Caco-2 (cell line): ENCODE results near the gene DLGAP3. TPM values are rescaled to one million over a fixed set of nuclear protein-coding genes. Genes with fewer than 3 reads are reported as not detected.
"Not testable (repeated sequence)": the region's sequence is repeated elsewhere in the genome, so short reads cannot be mapped to it uniquely, and the experiment has no call there.

ENCODE experiments used
- BruUV-seq: library from RNA; stranded (reverse); fragments of 400-500 nt; replicated peaks from 2 replicates; lab custom pipeline; 2021; lab: Mats Ljungman, UMichigan
- CTCF ChIA-PET: fragments of 300-600 bp; sonication (Branson Sonifier 250); formaldehyde crosslinking; loops from one replicate; lab custom pipeline; 2022; ENCODE audit warnings: antibody characterized with exemption; lab: Charles Lee
- POLR2A ChIA-PET: fragments of 300-600 bp; sonication (Branson Sonifier 250); formaldehyde crosslinking; loops from one replicate; lab custom pipeline; 2022; ENCODE audit warnings: antibody characterized with exemption; lab: Charles Lee
- DNase-seq, 2 experiments: peaks; one replicate each; pipeline versions ENCODE4 v3.0.0 to v3.0.0-alpha.2; 2020 to 2022
- H3K27me3 ChIP-seq: replicated peaks from 2 replicates; pipeline ENCODE4 v1.6.0; 2011; ENCODE audit warnings: low read length; ENCODE audit not compliant: control insufficient read depth, insufficient read depth
- H3K36me3 ChIP-seq: 2 replicates; pipeline ENCODE4 v1.5.1; 2011; ENCODE audit warnings: low read length; ENCODE audit not compliant: control insufficient read depth, insufficient read depth
- H3K4me1 ChIP-seq: fragments of 250-450 bp; sonication (Bioruptor Pico); 2 replicates; pipeline ENCODE4 v1.5.1; 2020; ENCODE audit warnings: mild to moderate bottlenecking
- H3K4me3 ChIP-seq: 2 replicates; pipeline ENCODE4 v1.5.1; 2011; ENCODE audit warnings: low read depth, mild to moderate bottlenecking, control low read depth, low read length
- H3K9me3 ChIP-seq: fragments of 250-450 bp; sonication (Bioruptor Pico); 2 replicates; pipeline ENCODE4 v1.5.1; 2020; ENCODE audit warnings: mild to moderate bottlenecking, moderate library complexity
- H3K27ac Mint-ChIP-seq: one replicate; pipeline ENCODE4 v1.8.0; 2022; ENCODE audit warnings: mixed read lengths; ENCODE audit not compliant: unreplicated experiment
- H3K27me3 Mint-ChIP-seq: one replicate; pipeline ENCODE4 v1.8.0; 2022; ENCODE audit warnings: mixed read lengths; ENCODE audit not compliant: insufficient read depth, unreplicated experiment
- H3K36me3 Mint-ChIP-seq: one replicate; pipeline ENCODE4 v1.8.0; 2022; ENCODE audit warnings: mild to moderate bottlenecking, mixed read lengths; ENCODE audit not compliant: insufficient read depth, unreplicated experiment
- H3K4me1 Mint-ChIP-seq: one replicate; pipeline ENCODE4 v1.8.0; 2022; ENCODE audit warnings: low read depth, mixed read lengths; ENCODE audit not compliant: unreplicated experiment
- H3K4me3 Mint-ChIP-seq: one replicate; pipeline ENCODE4 v1.8.0; 2022; ENCODE audit warnings: mild to moderate bottlenecking, moderate library complexity, mixed read lengths; ENCODE audit not compliant: unreplicated experiment
- H3K9me3 Mint-ChIP-seq: one replicate; pipeline ENCODE4 v1.8.0; 2022; ENCODE audit warnings: mixed read lengths; ENCODE audit not compliant: unreplicated experiment
- intact Hi-C: fragments of 100-400 bp; cut with micrococcal nuclease; formaldehyde crosslinking; loops from one replicate; pipeline ENCODE4 v1.10.0; 2022; ENCODE audit not compliant: unreplicated experiment
- total RNA-seq: library from RNA; stranded (reverse); gene quantifications from 2 replicates; pipeline ENCODE4 v1.2.3, GENCODE V29; 2022
- TF ChIP-seq, protein P1 (sequence below), 2 experiments: fragments of 200-600 bp in 1 of 2; IDR thresholded peaks; 1 replicate in 1 of 2; 2 replicates in 1 of 2; pipeline versions ENCODE4 v1.5.1 to v1.8.0; 2011 to 2022; ENCODE audit warnings: antibody characterized with exemption in 1 of 2, control low read depth in 1 of 2, inconsistent platforms in 1 of 2, low read depth in 1 of 2, low read length in 1 of 2, mild to moderate bottlenecking in 1 of 2, moderate library complexity in 1 of 2; ENCODE audit not compliant: insufficient read depth in 1 of 2, severe bottlenecking in 1 of 2, unreplicated experiment in 1 of 2

DLGAP3 gene
- total RNA-seq, 1 experiment from 2014 or later: 0.16 TPM

DNA sequence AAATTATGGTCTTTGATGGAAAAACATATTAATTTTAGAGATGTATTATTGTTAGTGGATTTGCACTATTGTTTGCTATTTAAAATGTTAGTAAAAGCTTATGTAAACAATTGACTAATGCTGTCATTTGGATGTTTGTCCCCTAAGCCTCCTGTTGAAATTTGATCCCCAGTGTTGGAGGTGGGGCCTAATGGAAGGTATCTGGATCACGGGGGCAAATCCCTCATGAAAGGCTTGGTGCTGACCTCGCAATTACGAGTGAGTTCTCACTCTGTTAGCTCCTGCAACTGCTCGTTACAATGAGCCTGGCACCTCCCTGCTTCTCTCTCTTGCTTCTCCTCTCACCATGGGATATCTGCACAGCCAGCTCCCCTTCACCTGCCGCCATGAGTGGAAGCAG is 41.4 kb upstream of the DLGAP3 start:
- intact Hi-C loops: no loop called here
- no peaks in the 10 kb centered on the region for H3K9me3 Mint-ChIP-seq

DNA sequence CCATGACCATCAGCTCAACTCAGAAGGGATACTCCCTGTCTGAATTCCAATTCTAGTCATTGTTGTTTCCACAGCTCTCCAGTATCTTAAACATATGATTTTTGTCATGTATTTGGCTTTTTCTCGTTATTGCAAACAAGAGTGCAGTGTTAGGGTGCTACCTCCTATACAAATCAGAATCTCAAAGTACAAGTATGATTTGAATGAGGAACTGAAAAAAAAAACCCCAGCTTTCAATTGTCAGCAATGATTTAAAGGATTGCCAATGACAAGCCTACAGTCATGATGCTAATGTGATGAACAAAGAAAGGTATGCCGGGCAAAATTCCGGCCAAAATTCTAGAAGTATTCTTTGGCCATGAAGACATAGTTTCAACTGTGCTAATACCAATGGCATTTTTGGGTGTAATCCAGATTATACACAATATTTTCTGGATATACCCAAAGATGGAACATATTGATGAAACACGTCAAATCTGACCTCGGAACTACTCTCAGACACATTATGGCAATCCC is 40.8 kb upstream of the DLGAP3 start:
- ChIA-PET CTCF (no interaction called here), POLR2A (no interaction called here)
- Histone ChIP-seq H3K9me3 (no peaks in the 10 kb centered on the region), H3K27me3 (no peaks in the 10 kb centered on the region), H3K4me3 (no peak overlapping the region), H3K36me3 (no peaks in the 10 kb centered on the region), H3K4me1 (no peaks in the 10 kb centered on the region)
- Mint-ChIP-seq H3K36me3 (no peaks in the 10 kb centered on the region), H3K27me3 (no peaks in the 10 kb centered on the region), H3K4me1 (no peaks in the 10 kb centered on the region), H3K9me3 (no peaks in the 10 kb centered on the region), H3K4me3 (no peak overlapping the region), H3K27ac (no peak overlapping the region)
- intact Hi-C loops: no loop called here
- DNase-seq: no peak
- no TSS peak for BruUV-seq
- TF ChIP-seq, protein P1, sequence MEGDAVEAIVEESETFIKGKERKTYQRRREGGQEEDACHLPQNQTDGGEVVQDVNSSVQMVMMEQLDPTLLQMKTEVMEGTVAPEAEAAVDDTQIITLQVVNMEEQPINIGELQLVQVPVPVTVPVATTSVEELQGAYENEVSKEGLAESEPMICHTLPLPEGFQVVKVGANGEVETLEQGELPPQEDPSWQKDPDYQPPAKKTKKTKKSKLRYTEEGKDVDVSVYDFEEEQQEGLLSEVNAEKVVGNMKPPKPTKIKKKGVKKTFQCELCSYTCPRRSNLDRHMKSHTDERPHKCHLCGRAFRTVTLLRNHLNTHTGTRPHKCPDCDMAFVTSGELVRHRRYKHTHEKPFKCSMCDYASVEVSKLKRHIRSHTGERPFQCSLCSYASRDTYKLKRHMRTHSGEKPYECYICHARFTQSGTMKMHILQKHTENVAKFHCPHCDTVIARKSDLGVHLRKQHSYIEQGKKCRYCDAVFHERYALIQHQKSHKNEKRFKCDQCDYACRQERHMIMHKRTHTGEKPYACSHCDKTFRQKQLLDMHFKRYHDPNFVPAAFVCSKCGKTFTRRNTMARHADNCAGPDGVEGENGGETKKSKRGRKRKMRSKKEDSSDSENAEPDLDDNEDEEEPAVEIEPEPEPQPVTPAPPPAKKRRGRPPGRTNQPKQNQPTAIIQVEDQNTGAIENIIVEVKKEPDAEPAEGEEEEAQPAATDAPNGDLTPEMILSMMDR (IDR thresholded peaks at IDR 0.05; ENCODE audit: insufficient read depth in 1 of 2, low read depth in 1 of 2, low read length in 1 of 2, severe bottlenecking in 1 of 2, unreplicated experiment in 1 of 2): no peak

More for the DNA sequence above, 41.4 kb upstream of the DLGAP3 start:
- Histone ChIP-seq H3K36me3 (no peaks in the 10 kb centered on the region), H3K4me1 (no peaks in the 10 kb centered on the region), H3K4me3 (no peak overlapping the region), H3K9me3 (no peaks in the 10 kb centered on the region), H3K27me3 (no peaks in the 10 kb centered on the region)
- Mint-ChIP-seq H3K36me3 (no peaks in the 10 kb centered on the region), H3K4me3 (no peak overlapping the region), H3K4me1 (no peaks in the 10 kb centered on the region), H3K27ac (no peak overlapping the region), H3K27me3 (no peaks in the 10 kb centered on the region)
- ChIA-PET POLR2A (no interaction called here), CTCF (no interaction called here)
- no TSS peak for BruUV-seq
- TF ChIP-seq, protein P1 (IDR thresholded peaks at IDR 0.05; ENCODE audit: insufficient read depth in 1 of 2, low read depth in 1 of 2, low read length in 1 of 2, severe bottlenecking in 1 of 2, unreplicated experiment in 1 of 2): no peak
- DNase-seq: no peak

DNA sequence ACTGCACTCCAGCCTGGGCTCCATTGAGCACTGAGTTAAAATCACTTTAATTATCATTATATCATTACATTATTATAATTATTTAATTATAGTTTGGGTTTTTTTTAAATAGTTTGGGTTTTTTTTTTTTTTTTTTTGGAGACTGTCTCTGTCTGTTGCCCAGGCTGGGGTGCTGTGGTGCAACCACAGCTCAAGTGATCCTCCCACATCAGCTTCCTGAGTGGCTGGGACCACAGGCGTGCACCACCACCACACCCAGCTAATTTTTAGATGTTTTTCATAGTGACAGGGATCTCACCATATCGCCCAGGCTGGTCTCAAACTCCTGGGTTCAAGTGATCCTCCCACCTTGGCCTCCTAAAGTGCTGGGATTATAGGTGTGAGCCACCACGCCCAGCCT is 38.8 kb upstream of the DLGAP3 start:
- H3K36me3 ChIP-seq, H3K9me3 Mint-ChIP-seq, POLR2A ChIA-PET, H3K4me1 ChIP-seq, H3K27me3 ChIP-seq, BruUV-seq, intact Hi-C loops, H3K27me3 Mint-ChIP-seq, H3K27ac Mint-ChIP-seq, CTCF ChIA-PET, H3K4me3 ChIP-seq, H3K36me3 Mint-ChIP-seq, H3K4me1 Mint-ChIP-seq, H3K4me3 Mint-ChIP-seq, DNase-seq, H3K9me3 ChIP-seq: not testable (repeated sequence)

DNA sequence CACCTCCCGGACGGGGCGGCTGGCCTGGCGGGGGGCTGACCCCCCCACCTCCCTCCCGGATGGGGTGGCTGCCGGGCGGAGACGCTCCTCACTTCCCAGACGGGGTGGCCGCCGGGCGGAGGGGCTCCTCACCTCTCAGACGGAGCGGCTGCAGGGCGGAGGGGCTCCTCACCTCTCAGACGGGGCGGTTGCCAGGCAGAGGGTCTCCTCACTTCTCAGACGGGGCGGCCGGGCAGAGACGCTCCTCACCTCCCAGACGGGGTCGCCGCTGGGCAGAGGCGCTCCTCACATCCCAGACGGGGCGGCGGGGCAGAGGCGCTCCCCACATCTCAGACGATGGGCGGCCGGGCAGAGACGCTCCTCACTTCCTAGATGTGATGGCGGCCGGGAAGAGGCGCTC is 38.2 kb upstream of the DLGAP3 start:
- H3K4me3 ChIP-seq, H3K4me1 Mint-ChIP-seq, H3K9me3 ChIP-seq, H3K36me3 ChIP-seq, DNase-seq, POLR2A ChIA-PET, H3K4me1 ChIP-seq, CTCF ChIA-PET, H3K36me3 Mint-ChIP-seq, H3K4me3 Mint-ChIP-seq, H3K27me3 ChIP-seq, H3K9me3 Mint-ChIP-seq, H3K27ac Mint-ChIP-seq, BruUV-seq, intact Hi-C loops, H3K27me3 Mint-ChIP-seq: not testable (repeated sequence)
